ENCODE data around the gene FNDC7.
"Not testable (repeated sequence)": the region's sequence is repeated elsewhere in the genome, so short reads cannot be mapped to it uniquely, and the experiment has no call there.

Gene FNDC7

DNA sequence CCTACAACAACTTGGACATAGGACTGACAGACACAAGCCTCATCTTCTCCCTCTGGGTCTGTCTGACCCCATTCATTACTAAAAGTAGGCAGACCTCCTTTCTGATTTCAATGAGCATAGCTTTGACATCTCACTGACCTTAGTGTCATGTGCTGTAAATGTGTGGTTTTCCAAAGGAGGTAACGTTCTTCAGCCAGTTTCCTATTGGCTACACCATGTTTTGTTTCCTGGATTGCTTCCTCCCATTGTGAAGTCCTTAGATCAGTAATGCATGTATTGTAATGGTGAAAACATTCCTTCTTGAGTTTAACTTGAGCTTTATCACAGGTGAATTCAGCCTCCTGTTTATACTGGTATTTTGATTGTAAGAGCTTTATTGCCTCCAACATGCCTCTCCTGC, 54.4 kb downstream of the FNDC7 start:
- in situ Hi-C loops (cut with HindIII; ENCODE audit: low pct_unique_long_range_greater_than_20kb, low sequenced_read_pairs) = no loop called here
- DNase-seq (ENCODE audit: low read depth in 1 of 2, low spot score in 1 of 2) = no peak
- no peak for TF ChIP-seq JUND (IDR thresholded peaks at IDR 0.05; ENCODE audit: low read depth)

DNA sequence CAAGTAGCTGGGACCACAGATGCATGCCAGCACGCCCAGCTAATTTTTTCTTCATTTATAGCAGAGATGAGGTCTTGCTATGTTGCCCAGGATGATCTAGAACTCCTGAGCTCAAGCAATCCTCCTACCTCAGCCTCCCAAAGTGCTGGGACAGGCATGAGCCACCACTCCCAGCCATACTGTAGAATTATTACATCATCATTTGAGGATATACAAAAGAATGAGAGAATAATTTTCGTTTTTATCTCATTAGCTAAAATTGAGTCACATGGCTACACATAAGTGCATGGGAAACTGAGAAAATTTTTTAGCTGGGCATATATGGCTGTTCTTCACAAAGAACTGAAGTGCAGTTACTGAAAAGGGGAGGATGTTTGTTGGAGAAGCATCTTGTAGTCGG, 55.0 kb downstream of the FNDC7 start:
- in situ Hi-C loops (cut with HindIII; ENCODE audit: low pct_unique_long_range_greater_than_20kb, low sequenced_read_pairs) = no loop called here
- DNase-seq (ENCODE audit: low read depth in 1 of 2, low spot score in 1 of 2) = no peak
- TF ChIP-seq JUND (IDR thresholded peaks at IDR 0.05; ENCODE audit: low read depth) = no peak

DNA sequence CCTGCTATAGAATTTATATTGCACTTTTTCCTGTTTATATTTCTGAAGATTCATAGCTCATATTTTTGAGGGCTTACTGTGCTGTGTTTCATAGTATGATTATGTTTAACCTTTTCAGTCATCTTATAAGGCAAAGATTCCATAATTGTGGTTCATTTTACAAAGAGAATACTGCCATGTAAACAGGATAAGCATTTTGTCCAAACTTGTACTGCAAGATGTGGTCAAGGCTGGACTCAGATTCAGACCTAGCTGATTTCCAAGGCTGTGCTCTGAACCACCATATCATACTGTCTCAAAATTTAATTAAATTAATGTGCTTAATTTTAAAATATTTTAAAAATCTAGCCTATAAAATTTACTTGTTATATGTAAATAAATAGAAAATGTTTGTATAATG, 65.1 kb downstream of the FNDC7 start:
- DNase-seq (ENCODE audit: low read depth in 1 of 2, low spot score in 1 of 2) = no peak
- in situ Hi-C loops (cut with HindIII; ENCODE audit: low pct_unique_long_range_greater_than_20kb, low sequenced_read_pairs) = no loop called here
- no peak for TF ChIP-seq JUND (IDR thresholded peaks at IDR 0.05; ENCODE audit: low read depth)

DNA sequence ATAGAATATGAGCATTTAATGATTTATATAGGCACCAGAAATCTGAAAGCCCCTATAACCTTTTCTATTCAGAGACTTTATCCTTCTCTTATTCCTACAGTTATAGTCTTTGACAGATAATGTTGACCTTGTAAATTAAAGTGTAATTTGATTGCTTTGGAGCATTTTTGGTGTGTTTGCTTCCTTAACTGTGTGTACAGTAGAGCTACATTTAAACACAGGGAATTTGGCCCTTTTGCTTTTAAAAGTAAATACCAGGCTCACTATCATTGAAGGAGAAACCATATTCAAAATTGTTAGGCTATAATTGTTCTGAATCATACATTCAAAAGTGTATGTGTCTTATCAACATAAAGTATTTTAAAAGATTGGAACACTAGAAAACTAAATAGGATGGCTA, 66.7 kb downstream of the FNDC7 start:
- no peak for TF ChIP-seq JUND (IDR thresholded peaks at IDR 0.05; ENCODE audit: low read depth)
- in situ Hi-C loops (cut with HindIII; ENCODE audit: low pct_unique_long_range_greater_than_20kb, low sequenced_read_pairs) = no loop called here
- no peak for DNase-seq (ENCODE audit: low read depth in 1 of 2, low spot score in 1 of 2)

DNA sequence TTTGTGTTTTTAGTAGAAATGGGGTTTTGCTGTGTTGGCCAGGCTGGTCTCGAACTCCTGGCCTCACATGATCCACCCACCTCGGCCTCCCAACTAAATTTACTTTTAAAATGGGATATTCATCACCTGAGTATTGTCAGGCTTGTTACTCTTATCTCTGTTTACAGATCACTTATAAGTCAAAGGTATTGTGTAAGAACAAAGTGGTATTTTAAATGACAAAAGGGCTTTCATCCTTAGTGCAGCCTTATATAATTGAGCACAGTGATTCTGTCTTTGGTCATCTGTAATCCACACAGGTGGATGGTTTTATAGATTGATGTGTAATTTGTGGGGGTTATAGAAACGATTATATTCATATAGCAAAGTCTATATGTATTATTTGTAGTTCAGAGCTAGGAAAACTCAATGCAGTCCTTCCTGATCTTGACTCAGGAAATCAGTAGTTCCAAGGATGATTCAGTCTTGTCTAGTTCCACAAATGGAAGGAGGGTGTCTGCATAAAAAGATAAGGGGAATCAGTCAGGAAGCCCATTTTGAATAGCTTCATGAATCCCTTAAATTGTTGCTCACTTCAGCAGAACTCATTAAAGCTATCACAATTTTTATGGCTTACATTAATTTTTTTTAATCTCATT, 68.3 kb downstream of the FNDC7 start:
- TF ChIP-seq JUND (IDR thresholded peaks at IDR 0.05; ENCODE audit: low read depth) = no peak

DNA sequence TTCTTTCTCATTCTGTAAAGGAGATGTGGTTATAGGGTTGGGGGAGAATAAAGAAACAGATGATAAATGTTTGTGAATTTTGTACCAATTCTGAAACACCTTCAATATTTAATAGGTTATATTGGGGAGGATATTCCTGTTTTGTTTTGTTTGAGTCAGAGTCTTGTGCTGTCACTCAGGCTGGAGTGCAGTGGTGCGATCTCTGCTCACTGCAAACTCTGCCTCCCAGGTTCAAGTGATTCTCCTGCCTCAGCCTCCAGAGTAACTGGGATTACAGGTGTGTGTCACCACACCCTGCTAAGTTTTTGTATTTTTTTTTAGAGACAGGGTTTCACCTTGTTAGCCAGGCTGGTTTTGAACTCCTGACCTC, 68.9 kb downstream of the FNDC7 start:
- DNase-seq (ENCODE audit: low read depth in 1 of 2, low spot score in 1 of 2); in situ Hi-C loops (cut with HindIII; ENCODE audit: low pct_unique_long_range_greater_than_20kb, low sequenced_read_pairs): not testable (repeated sequence)

More for the DNA sequence above, 68.3 kb downstream of the FNDC7 start:
- DNase-seq (ENCODE audit: low read depth in 1 of 2, low spot score in 1 of 2) = no peak
- in situ Hi-C loops (cut with HindIII; ENCODE audit: low pct_unique_long_range_greater_than_20kb, low sequenced_read_pairs) = no loop called here

DNA sequence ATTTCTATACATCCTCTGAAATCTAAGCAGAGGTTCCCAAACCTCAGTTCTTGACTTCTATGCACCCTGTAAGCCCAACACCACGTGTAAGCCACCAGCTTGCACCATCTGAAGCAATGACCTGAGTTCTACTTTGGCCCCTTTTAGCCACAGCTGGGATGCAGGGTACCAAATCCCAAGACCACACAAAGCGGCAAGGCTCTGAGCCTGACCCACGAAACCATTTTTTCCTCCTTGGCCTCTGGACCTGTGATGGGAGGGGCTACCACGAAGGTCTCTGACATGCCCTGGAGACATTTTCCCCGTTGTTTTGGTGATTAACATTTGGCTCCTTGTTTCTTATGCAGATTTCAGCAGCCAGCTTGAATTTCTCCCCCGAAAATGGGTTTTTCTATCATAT, 72.6 kb downstream of the FNDC7 start:
- in situ Hi-C loops (cut with HindIII; ENCODE audit: low pct_unique_long_range_greater_than_20kb, low sequenced_read_pairs) = no loop called here

DNA sequence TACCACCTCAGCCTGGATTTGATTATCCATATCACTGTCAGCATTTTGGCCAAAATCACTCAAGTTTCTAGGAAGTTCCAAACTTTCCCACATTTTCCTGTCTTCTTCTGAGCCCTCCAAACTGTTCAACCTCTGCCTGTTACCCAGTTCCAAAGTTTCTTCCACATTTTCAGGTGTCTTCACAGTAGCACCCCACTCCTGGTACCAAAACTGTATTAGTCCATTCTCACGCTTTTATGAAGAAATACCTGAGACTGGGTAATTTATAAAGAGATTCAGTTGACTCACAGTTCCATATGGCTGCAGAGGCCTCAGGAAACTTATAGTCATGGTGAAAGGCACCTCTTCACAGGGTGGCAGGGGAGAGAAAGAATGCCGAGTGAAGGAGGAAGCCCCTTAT, 73.2 kb downstream of the FNDC7 start:
- DNase-seq (ENCODE audit: low read depth in 1 of 2, low spot score in 1 of 2) = no peak
- no peak for TF ChIP-seq JUND (IDR thresholded peaks at IDR 0.05; ENCODE audit: low read depth)
- in situ Hi-C loops (cut with HindIII; ENCODE audit: low pct_unique_long_range_greater_than_20kb, low sequenced_read_pairs) = no loop called here

More for the DNA sequence above, 72.6 kb downstream of the FNDC7 start:
- no peak for TF ChIP-seq JUND (IDR thresholded peaks at IDR 0.05; ENCODE audit: low read depth)
- no peak for DNase-seq (ENCODE audit: low read depth in 1 of 2, low spot score in 1 of 2)

DNA sequence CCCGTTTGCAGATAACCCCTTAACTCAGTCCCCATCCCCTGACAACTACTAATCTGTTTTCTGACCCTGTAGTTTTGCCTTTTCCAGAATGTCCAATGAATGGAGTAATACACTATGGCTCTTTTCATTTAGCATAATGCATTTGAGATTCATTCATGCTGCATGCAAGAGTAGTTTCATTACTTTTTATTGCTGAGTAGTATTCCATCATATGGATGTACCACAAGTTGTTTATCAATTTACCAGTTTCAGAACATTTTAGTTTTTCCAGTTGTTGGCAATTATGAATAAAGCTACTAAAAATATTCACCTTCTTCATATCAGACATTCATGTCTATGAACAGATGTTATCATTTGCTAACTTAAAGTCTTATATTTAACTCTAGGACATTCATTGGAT, 79.1 kb downstream of the FNDC7 start:
- DNase-seq (ENCODE audit: low read depth in 1 of 2, low spot score in 1 of 2) = no peak
- no peak for TF ChIP-seq JUND (IDR thresholded peaks at IDR 0.05; ENCODE audit: low read depth)
- in situ Hi-C loops (cut with HindIII; ENCODE audit: low pct_unique_long_range_greater_than_20kb, low sequenced_read_pairs) = no loop called here
